ENCODE data around the gene SRSF4. TPM values are rescaled to one million over a fixed set of nuclear protein-coding genes. Genes with fewer than 3 reads are reported as not detected.

Gene SRSF4
- total RNA-seq, 2 experiments from 2014 or later: 116 to 123 TPM

DNA sequence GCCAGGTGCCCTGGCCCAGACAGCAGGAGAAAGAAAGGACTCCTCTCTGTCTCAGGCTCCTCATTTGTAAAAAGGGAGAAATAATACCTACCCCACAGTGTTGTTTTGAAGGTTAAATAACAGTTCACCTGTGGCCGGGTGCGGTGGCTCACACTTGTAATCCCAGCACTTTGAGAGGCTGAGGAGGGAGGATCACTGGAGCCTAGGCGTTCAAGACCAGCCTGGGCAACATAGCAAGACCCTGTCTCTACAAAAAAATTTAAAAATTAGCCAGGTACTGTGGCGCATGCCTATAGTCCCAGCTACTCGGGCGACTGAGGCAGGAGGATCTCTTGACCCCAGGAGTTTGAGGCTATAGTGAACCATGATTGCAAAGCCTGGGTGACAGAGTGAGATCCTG, 55.5 kb downstream of the SRSF4 start:
- peak overlapping the region; percentile 56 for H3K4me3 Mint-ChIP-seq
- H3K27ac Mint-ChIP-seq: no peak overlapping the region
- CTCF ChIA-PET: interaction anchor here (0.6 kb wide), 1 partner anchor 183 kb away, joined by 3 read pairs; no protein-coding TSS in a partner anchor
- POLR2A ChIA-PET: no interaction called here
- peaks cover 9% of the 10 kb centered on the region for H3K4me1 Mint-ChIP-seq
- H3K27me3 Mint-ChIP-seq: peaks cover 24% of the 10 kb centered on the region
- no peaks in the 10 kb centered on the region for H3K36me3 Mint-ChIP-seq (ENCODE audit: low read depth)
- no peaks in the 10 kb centered on the region for H3K9me3 Mint-ChIP-seq
- no peak for DNase-seq

DNA sequence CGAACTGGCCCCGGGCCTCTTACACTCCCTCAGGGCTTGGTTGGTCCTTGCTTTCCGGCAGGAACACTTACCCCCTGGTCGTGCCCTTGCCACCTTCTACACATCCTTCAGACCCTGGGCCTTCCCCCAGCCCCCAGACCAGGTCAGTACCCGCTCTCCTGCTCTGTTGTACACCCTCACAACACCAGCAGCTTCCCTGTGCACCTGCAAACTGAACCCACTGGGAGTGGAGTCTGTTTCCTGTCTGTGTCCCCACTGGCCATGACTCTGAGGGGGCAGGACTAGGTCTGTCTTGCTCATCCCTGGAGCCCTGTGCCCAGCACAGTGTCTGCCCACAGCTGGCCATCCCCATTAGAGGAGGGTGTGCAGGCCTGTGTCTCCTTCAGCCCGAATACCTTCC, 55.9 kb downstream of the SRSF4 start:
- ChIA-PET POLR2A (no interaction called here), CTCF (no interaction called here)
- Mint-ChIP-seq H3K36me3 (ENCODE audit: low read depth) (no peaks in the 10 kb centered on the region), H3K27ac (no peak overlapping the region), H3K27me3 (peaks cover 27% of the 10 kb centered on the region), H3K9me3 (no peaks in the 10 kb centered on the region), H3K4me1 (peaks cover 9% of the 10 kb centered on the region), H3K4me3 (peak overlapping the region; percentile 56)
- no peak for DNase-seq

DNA sequence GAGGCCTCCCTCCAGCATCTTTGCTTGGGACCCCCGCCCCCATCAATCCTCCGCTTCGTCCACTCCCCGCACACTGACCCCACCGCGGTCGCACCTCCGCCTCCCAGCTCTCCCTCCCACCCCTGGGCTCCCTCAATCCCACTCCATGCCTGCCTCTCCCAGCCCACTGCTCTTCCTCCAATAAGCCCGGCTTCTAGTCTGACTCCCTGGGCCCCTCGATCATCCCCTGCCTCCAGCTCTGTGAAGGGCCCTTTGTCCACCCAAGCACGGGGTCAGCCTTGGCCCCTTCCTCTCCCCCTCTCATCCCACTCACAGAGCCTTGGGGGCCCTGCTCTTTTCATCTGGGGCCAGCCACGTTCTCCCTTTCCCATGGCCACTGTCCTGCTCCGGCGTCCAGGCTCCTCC, 56.5 kb downstream of the SRSF4 start:
- Mint-ChIP-seq H3K9me3 (no peaks in the 10 kb centered on the region), H3K27ac (no peak overlapping the region), H3K4me3 (peak overlapping the region; percentile 56), H3K4me1 (peaks cover 9% of the 10 kb centered on the region), H3K36me3 (ENCODE audit: low read depth) (peaks cover 2% of the 10 kb centered on the region), H3K27me3 (peaks cover 32% of the 10 kb centered on the region)
- DNase-seq: no peak
- ChIA-PET POLR2A (no interaction called here), CTCF (interaction anchor here (0.5 to 1.2 kb wide), 2 partner anchors 16 to 249 kb away, joined by 3 read pairs; no protein-coding TSS in a partner anchor)

DNA sequence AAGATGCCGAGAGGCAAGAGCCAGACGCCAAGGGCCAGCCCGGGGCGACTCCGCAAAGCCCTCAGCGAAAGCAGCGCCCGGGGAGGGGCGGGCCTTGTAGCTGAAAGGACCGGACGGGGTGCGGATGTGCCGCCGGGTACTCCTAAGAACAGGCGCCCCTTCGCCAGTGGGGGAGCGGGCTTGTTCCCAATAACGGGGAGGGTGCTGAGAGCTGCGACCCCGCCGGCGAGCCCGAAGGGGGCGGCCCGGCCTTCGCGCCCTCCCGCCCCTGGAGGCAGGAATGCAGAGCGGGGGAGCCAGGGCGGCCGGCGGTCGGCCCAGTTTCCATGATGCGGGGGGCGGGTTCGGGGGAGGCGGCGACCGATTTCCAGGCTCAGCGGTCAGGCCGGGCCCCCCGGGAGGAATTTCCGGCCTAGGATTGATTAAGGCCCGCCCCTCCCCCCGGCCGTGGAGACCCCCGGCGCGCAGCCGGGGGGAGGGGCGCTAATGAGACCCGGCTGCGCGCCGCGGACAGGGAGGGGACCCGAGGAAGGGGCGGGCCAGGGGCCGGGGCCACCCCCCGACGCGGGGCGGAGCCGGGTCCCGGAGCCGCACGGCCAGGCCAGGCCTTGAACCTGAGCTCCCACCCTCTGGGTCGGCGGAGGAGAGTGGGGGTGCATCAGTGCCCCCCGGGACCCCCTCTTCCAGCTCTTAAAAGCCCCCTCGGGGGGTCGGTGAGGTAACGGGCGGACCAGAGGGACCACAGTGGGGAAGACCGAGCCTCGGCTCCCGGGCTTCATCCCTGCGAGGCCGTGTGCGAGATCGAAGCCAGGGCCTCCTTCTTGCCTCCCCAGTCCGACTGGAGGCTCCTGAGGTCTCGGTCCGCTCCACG, 57.1 kb downstream of the SRSF4 start:
- peak; percentile 60 for DNase-seq
- ChIA-PET CTCF (interaction anchor here (0.5 to 1.4 kb wide), 6 partner anchors 9 to 248 kb away, joined by 3 to 4 read pairs (median 3); no protein-coding TSS in a partner anchor), POLR2A (no interaction called here)
- Mint-ChIP-seq H3K9me3 (no peaks in the 10 kb centered on the region), H3K4me3 (peak overlapping the region; percentile 63), H3K4me1 (peaks cover 9% of the 10 kb centered on the region), H3K27ac (no peak overlapping the region), H3K27me3 (peaks cover 35% of the 10 kb centered on the region), H3K36me3 (ENCODE audit: low read depth) (peaks cover 8% of the 10 kb centered on the region)

DNA sequence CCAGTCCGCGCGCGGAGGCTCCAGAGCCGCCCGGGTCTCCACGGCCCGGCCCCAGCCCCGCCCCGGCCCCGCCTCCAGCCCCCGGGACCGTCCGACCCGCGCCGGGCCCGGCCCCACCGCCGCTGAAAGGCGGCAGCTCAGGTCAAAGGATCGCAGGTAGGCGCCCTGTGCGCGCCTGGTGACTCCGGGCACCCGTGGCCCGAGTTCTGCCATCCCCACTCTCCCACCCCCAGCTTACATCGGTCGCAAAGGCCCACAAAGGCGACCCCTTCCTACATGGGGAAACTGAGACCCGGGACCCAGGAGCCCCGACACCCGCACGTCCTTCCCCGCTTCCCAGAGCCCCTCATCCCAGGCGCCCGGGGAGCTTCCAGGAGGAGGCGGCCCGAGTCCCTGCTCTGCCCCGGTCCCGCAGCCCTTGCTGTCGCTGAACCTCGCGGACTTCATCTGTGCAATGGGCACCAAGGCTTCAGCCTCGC, 57.8 kb downstream of the SRSF4 start, which contains the start of gene TMEM200B:
TSS of gene TMEM200B (minus strand) at position 17 of the 479 bp plus-strand sequence. CDS start 2,075 bp downstream, outside the sequence.
- Mint-ChIP-seq H3K4me1 (peaks cover 9% of the 10 kb centered on the region), H3K4me3 (peak within 1 kb of the TSS; percentile 63), H3K27me3 (peaks cover 35% of the 10 kb centered on the region), H3K27ac (no peak within 1 kb of the TSS), H3K9me3 (no peaks in the 10 kb centered on the region), H3K36me3 (ENCODE audit: low read depth) (peaks cover 12% of the 10 kb centered on the region)
- DNase-seq: no peak
- POLR2A ChIA-PET: no interaction called here
- CTCF ChIA-PET: interaction anchor here (0.6 to 1.4 kb wide), 5 partner anchors 9 to 247 kb away, joined by 3 to 4 read pairs (median 3); no protein-coding TSS in a partner anchor

DNA sequence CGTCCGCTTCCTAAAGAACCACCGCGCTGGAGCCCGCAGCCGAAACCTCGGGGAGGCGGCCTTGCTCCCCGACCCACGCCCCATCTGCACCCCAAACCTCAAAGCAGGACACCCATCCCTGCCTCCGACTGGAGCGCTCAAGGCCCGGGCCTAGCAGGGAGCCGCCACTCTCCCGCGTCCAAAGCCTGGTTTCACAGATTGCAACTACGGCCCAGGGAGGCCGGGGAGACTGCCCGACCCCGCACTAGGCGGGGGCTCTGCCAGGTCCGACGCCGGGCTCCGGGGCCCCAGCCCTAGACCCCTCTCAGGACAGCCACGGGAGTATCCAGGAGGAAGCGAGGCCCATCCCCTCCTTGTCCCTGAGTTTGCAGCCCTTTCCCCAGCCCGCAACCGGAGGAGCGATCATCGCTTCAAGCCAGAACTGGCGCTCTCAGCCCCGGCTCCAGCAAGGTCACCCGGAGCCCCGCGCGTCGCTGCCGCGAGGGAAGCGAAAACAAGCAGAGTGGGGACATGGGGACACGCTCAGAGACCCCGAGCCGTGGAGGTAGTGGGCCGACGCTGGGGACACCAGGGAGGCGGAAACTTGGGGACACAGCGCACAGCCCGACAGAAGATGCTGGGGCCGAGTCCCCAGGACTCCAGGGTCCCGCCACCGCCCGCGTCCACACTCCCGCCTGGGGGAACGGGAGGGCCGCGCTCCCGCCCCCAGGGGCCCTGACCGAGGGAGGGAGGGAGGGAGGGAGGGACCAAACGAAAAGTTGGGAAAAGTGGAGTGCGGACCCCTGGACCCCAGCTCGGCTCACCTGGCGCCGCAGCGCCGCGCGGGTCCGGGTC, 58.4 kb downstream of the SRSF4 start:
- peak overlapping the region; percentile 45 for H3K4me3 Mint-ChIP-seq
- H3K36me3 Mint-ChIP-seq (ENCODE audit: low read depth): peaks cover 18% of the 10 kb centered on the region
- no peaks in the 10 kb centered on the region for H3K9me3 Mint-ChIP-seq
- no peak overlapping the region for H3K27ac Mint-ChIP-seq
- peaks cover 9% of the 10 kb centered on the region for H3K4me1 Mint-ChIP-seq
- DNase-seq: no peak
- ChIA-PET CTCF (interaction anchor here (1.0 to 2.9 kb wide), 6 partner anchors 8 to 242 kb away, joined by 3 to 11 read pairs (median 4); no protein-coding TSS in a partner anchor), POLR2A (no interaction called here)
- H3K27me3 Mint-ChIP-seq: peaks cover 35% of the 10 kb centered on the region

DNA sequence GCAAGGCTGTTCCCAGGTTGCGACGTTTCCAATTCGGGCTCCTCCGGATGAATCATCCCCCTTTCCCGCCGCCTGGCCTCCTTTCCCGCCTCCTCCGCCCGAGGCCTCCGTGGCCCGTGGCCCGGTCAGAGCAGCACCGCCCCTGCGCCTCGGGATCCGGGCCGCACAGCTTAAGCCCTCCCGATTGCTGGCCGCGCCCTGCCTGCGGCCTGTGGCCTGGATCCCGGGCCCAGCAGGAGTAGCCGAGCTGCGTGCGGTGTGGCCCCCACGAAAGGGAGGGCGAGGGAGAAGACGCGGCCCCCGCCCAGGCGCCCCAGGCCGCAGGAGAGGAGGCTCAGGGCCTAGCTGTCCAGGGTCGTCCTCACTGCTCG, 59.0 kb downstream of the SRSF4 start:
- no peaks in the 10 kb centered on the region for H3K9me3 Mint-ChIP-seq
- no peak overlapping the region for H3K4me3 Mint-ChIP-seq
- H3K4me1 Mint-ChIP-seq: peaks cover 9% of the 10 kb centered on the region
- peaks cover 21% of the 10 kb centered on the region for H3K36me3 Mint-ChIP-seq (ENCODE audit: low read depth)
- H3K27ac Mint-ChIP-seq: no peak overlapping the region
- POLR2A ChIA-PET: no interaction called here
- CTCF ChIA-PET: interaction anchor here (1.7 to 2.9 kb wide), 3 partner anchors 9 to 241 kb away, joined by 5 to 11 read pairs (median 8); no protein-coding TSS in a partner anchor
- DNase-seq: no peak
- peaks cover 35% of the 10 kb centered on the region for H3K27me3 Mint-ChIP-seq

DNA sequence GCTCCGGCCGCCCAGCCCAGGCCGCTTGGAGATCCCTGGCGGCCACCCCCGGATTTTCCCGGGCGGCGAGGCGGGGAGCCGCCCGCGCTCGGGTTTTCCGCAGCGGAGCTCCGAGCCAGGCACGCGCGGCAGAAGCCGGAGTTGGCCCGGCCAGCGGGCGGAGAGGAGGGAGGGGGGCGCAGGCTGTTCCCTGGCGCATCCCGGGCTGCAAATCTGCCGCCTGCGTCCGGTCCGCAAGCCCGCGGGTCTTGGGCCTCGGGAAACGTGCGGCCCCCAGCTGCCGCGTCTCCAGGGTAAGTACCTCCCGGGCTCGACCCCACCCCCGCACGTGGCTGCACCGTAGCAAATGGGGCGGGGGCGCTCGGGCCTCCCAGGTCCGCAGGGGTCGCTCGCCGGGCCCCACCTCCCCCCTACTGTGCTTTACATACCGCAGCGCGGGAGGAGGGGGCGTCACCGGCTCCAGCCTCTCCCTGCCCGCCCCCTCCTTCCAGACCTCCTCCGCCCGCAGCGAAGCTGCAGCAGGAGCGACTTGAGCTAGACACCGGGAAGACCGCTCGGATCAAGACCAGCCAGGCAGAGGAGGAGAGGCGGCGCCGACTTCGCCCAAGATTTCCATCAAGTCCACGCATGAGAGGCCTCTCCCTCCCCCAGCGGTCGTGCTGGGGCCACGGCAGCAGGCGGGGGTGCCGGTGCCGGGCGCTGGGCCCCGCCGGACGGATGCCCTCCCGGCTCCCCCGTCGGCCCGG, 59.6 kb downstream of the SRSF4 start:
- H3K27me3 Mint-ChIP-seq: peaks cover 35% of the 10 kb centered on the region
- no peak for DNase-seq
- no peaks in the 10 kb centered on the region for H3K9me3 Mint-ChIP-seq
- no peak overlapping the region for H3K4me3 Mint-ChIP-seq
- peaks cover 9% of the 10 kb centered on the region for H3K4me1 Mint-ChIP-seq
- H3K27ac Mint-ChIP-seq: no peak overlapping the region
- ChIA-PET POLR2A (interaction anchor here (0.5 kb wide), 1 partner anchor 480 kb away, joined by 5 read pairs; no protein-coding TSS in a partner anchor), CTCF (interaction anchor here (0.7 to 2.9 kb wide), 7 partner anchors 9 to 240 kb away, joined by 3 to 11 read pairs (median 3); no protein-coding TSS in a partner anchor)
- H3K36me3 Mint-ChIP-seq (ENCODE audit: low read depth): peaks cover 26% of the 10 kb centered on the region

DNA sequence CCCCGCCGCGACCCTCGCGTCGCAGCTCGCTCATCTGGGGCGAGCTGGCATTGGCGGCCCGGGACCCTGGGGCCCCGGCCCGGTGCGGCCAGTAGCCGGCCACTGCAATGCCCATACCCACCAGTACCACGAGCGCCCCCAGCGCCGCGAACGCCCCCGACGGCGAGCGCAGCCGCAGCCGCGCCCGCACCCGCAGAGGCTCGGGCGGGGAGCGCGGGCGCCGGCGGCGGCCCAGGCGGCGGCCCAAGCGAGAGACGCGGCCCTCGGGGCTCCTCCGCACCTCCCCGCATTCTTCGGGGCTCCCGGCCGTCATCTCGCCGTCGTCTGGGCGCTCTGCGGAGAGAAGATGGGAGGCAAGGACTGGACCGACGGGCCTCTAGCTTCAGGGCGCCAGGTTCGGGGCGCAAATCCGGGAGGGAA, 60.2 kb downstream of the SRSF4 start:
- ChIA-PET CTCF (interaction anchor here (0.7 to 2.9 kb wide), 8 partner anchors 9 to 240 kb away, joined by 3 to 11 read pairs (median 4); no protein-coding TSS in a partner anchor), POLR2A (interaction anchor here (0.5 kb wide), 1 partner anchor 479 kb away, joined by 5 read pairs; no protein-coding TSS in a partner anchor)
- Mint-ChIP-seq H3K27ac (no peak overlapping the region), H3K36me3 (ENCODE audit: low read depth) (peaks cover 32% of the 10 kb centered on the region), H3K4me1 (peaks cover 9% of the 10 kb centered on the region), H3K4me3 (no peak overlapping the region), H3K9me3 (no peaks in the 10 kb centered on the region), H3K27me3 (peaks cover 34% of the 10 kb centered on the region)
- DNase-seq: no peak

DNA sequence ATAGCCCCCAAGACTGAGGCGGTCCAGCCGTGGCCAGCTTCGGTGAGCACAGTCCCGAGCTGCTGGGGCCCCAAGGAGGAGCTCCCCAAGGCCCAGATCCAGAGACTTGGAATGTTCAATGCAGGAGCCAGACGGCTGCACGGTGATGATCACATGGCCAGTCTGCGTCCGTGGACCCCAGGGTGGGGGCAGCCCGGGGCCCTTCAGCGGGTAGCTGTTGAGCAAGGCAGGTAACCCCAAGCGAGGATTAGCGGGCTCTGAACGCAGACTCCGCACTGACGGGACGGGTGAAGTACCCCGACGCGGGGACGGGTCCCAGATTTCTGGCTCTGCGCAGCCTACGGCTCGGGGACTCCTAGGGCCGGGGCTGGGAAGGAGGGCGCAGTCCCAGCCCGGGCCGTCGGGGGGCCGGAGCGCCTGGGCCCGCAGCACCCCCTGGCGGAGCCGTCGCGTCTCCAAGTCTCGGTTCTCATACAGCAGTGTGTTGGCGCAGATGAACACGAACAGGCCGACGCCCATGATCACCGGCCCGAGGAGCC, 60.7 kb downstream of the SRSF4 start:
- POLR2A ChIA-PET: no interaction called here
- peak; percentile 69 for DNase-seq
- Mint-ChIP-seq H3K36me3 (ENCODE audit: low read depth) (peaks cover 37% of the 10 kb centered on the region), H3K27ac (no peak overlapping the region), H3K4me1 (peaks cover 9% of the 10 kb centered on the region), H3K27me3 (peaks cover 30% of the 10 kb centered on the region), H3K9me3 (no peaks in the 10 kb centered on the region), H3K4me3 (no peak overlapping the region)
- CTCF ChIA-PET: interaction anchor here (1.0 to 2.9 kb wide), 6 partner anchors 10 to 244 kb away, joined by 3 to 11 read pairs (median 4); no protein-coding TSS in a partner anchor

DNA sequence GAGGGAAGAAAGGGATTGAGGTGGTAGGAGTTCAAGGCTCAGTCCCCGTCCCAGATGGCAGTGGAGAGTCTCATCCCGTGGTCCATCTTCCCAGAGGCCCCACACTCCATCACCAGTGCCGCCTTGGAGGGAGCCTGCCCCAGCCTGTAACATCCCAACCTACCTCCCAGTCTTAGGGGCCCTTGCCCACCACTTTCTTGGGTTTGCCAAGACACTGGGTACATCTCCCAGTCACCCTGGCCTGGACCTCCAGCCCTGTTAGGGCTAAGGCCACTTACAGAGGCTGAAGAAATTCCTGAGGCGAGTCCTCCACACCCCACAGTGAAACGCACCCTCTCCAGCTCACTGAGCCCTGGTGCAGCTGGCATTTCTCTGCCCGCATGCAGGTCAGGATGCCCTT, 61.3 kb downstream of the SRSF4 start:
- H3K36me3 Mint-ChIP-seq (ENCODE audit: low read depth): peaks cover 40% of the 10 kb centered on the region
- CTCF ChIA-PET: interaction anchor here (1.0 to 2.9 kb wide), 5 partner anchors 11 to 243 kb away, joined by 3 to 11 read pairs (median 4); no protein-coding TSS in a partner anchor
- POLR2A ChIA-PET: no interaction called here
- peaks cover 24% of the 10 kb centered on the region for H3K27me3 Mint-ChIP-seq
- no peak overlapping the region for H3K27ac Mint-ChIP-seq
- DNase-seq: no peak
- H3K9me3 Mint-ChIP-seq: no peaks in the 10 kb centered on the region
- H3K4me1 Mint-ChIP-seq: peaks cover 7% of the 10 kb centered on the region
- no peak overlapping the region for H3K4me3 Mint-ChIP-seq

Measured in activated CD4-positive, alpha-beta T cell treated with anti-CD3 and anti-CD28 coated beads, Interleukin-2, amount 10 ng/mL, durations not matched to agents 7 days and 5 days (primary cell).